Activated naive CD4-positive, alpha-beta T cell treated with anti-CD3 and anti-CD28 coated beads, Interleukin-2, amount 50 U/mL, for 72 hours (primary cell): Measurements from ENCODE around the gene TMEM131L. TPM values are rescaled to one million over a fixed set of nuclear protein-coding genes. Genes with fewer than 3 reads are reported as not detected.
"Not testable (repeated sequence)": the region's sequence is repeated elsewhere in the genome, so short reads cannot be mapped to it uniquely, and the experiment has no call there.

Source experiments
- ATAC-seq, 2 donors: fragments of 150-1000 bp; cut with Tn5 transposase; 2 replicates each; pipeline ENCODE4 v1.10.0; 2021; ENCODE audit warnings: mild to moderate bottlenecking in 2 of 2, moderate library complexity in 2 of 2
- DNase-seq, 2 donors: peaks; one replicate each; pipeline ENCODE4 v3.0.0; 2021 to 2022; ENCODE audit warnings: low spot score in 2 of 2
- H3K27ac Mint-ChIP-seq, 2 donors: one replicate each; pipeline ENCODE4 v1.8.0; 2022; ENCODE audit warnings: mild to moderate bottlenecking in 2 of 2, mixed read lengths in 2 of 2
- H3K36me3 Mint-ChIP-seq, 2 donors: one replicate each; pipeline ENCODE4 v1.8.0; 2022; ENCODE audit warnings: mixed read lengths in 2 of 2
- H3K9me3 Mint-ChIP-seq, 2 donors: one replicate each; pipeline ENCODE4 v1.8.0; 2022; ENCODE audit warnings: mixed read lengths in 2 of 2
- total RNA-seq, 2 donors: library from RNA; stranded (reverse); gene quantifications; one replicate each; pipeline ENCODE4 v1.2.3, GENCODE V29; 2022

TMEM131L gene
- total RNA-seq, 2 donors from 2014 or later = 44.8 to 47.7 TPM

DNA sequence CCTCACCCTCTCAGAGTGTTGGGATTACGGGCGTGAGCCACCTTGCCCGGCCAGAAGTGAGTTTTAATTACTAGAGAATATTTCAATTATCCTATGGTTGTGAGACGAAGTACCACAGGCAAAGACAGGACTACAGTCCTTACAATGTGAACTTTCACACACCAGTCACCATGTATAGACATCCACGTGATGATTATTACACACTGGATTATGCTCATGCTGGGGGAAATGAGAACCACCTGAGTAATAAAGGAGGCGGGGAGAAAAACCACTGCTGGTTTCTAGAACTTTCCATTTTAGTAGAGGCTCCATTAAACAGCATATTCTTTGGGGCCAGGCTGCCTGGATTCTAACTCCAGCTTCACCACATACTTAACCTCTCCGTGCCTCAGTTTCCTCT, 175.4 kb downstream of the TMEM131L start:
- DNase-seq (no peak), ATAC-seq (peak in 1 of 2 donors; percentile 58)
- Mint-ChIP-seq H3K9me3 (no peaks in the 10 kb centered on the region), H3K36me3 (peaks cover 0 to 1% of the 10 kb centered on the region in 2 donors), H3K27ac (no peak overlapping the region)

DNA sequence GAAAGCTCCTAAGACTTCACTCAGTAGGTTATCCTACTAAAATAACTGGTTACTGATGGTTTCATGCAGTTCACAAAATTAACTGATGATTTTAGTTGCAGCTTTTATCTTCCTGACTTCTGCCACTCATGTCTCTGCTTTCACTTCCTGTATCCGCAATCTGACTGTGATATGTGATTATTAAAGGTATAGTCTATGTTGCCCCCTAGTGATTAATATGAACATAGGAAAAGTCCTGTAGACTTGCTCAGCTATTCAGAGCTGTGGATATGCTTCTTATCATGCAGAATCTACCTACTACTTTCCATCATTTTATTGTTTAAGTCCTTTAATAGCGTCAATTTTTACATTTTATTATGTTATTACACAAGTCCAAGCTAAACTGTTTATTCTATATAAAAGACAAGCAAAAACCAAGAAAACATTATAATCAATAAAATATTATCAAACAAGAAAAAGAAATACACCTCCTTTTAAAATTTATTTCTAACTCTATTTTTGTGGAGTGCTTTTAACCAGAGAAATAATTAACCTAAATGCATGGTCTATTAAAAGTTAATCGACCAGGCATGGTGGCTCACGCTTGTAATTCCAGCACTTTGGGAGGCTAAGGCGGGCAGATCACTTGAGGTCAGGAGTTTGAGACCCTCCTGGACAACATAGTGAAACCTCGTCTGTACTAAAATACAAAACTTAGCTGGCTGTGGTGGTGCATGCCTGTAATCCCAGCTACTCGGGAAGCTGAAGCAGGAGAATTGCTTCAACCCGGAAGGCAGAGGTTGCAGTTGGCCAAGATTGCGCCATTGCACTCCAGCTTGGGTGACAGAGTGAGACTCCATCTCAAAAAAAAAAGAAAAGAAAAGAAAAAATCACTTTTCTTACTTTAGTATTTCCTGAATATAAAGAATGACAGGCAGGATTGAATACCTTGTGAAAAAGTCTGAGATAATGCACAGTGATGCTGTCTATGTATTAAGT, 177.5 kb downstream of the TMEM131L start:
- no peak for DNase-seq
- ATAC-seq = peak; percentile 76 to 90
- H3K27ac Mint-ChIP-seq = no peak overlapping the region
- H3K36me3 Mint-ChIP-seq = no peaks in the 10 kb centered on the region
- H3K9me3 Mint-ChIP-seq = no peaks in the 10 kb centered on the region

DNA sequence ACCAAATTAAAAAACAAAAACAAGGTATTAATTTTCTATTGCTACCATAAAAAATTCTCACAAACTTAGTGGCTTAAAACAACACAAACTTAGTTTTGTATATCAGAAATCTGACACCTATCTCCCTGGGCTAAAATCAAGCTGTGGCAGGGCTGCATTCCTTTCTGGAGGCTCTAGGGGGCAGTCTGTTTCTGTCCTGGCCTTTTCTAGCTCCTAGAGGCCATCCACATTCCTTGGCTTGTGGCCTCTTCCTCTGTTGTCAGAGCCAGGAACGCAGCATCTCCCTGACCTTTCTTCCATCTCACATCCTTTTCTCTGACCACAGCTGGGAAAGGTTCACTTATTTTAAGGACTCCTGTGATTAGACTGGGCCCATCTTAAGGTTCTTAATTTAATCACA, 179.0 kb downstream of the TMEM131L start:
- H3K9me3 Mint-ChIP-seq = no peaks in the 10 kb centered on the region
- ATAC-seq (no peak), DNase-seq (no peak)
- H3K27ac Mint-ChIP-seq = no peak overlapping the region
- no peaks in the 10 kb centered on the region for H3K36me3 Mint-ChIP-seq

DNA sequence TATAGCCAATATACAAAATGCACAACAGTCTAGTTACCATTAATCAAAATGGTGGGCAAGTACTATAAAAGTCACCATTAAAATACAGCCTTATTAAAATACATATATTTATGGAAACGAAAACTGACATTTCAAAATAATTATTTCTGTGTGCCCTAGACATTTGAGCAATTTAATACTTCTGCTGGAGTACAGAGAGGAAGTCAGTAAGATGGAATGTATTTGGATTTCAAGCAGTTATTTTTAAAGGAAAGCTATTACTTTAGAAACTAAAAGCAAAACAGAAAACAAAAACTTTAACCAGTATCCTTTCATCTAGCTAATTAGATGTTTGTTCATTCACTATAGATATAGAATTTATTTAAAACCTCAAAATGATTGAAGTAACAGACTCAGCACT, 180.1 kb downstream of the TMEM131L start:
- Mint-ChIP-seq H3K36me3 (no peaks in the 10 kb centered on the region), H3K27ac (no peak overlapping the region), H3K9me3 (peaks cover 0 to 1% of the 10 kb centered on the region in 2 donors)
- no peak for ATAC-seq
- no peak for DNase-seq

DNA sequence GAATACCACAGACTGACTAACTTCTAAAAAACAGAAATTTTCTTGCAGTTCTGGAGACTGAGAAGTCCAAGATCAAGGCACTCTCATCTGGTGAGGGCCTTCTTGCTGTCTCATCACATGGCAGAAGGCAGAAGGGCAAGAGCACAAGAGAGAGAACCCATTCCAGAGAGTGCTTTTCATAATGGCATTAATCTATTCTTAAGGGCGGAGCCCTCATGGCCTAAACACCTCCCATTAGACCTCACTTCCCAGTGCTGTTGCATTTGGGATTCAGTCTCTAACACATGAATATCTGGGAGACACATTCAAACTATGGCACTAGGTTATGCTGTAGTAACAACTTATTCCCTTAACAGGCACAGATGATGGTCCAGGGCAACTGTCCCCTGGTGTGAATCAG, 180.8 kb downstream of the TMEM131L start:
- H3K9me3 Mint-ChIP-seq = peaks cover 0 to 3% of the 10 kb centered on the region in 2 donors
- no peaks in the 10 kb centered on the region for H3K36me3 Mint-ChIP-seq
- no peak overlapping the region for H3K27ac Mint-ChIP-seq
- DNase-seq (no peak), ATAC-seq (no peak)

DNA sequence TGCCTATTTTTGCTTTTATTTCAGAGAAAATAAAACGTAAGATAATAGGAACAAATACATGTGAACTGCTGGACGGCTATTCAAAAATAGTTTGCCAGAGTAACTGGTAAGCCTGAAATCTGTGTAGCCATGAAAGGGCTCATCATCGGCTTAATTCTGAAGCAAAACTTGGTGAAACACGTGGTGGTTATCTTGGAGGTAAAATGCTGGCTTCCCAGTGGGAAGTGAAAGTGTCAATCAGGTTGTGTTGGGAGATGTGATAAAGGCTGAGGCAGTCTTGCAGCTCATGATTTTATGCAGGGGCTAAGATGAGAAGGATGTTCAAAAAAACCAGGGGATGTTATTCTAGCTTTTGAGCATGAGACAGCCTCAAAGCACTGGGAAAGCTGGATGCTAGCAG, 181.8 kb downstream of the TMEM131L start:
- Mint-ChIP-seq H3K9me3 (peaks cover 0 to 3% of the 10 kb centered on the region in 2 donors), H3K27ac (no peak overlapping the region), H3K36me3 (no peaks in the 10 kb centered on the region)
- DNase-seq = no peak
- ATAC-seq = no peak

DNA sequence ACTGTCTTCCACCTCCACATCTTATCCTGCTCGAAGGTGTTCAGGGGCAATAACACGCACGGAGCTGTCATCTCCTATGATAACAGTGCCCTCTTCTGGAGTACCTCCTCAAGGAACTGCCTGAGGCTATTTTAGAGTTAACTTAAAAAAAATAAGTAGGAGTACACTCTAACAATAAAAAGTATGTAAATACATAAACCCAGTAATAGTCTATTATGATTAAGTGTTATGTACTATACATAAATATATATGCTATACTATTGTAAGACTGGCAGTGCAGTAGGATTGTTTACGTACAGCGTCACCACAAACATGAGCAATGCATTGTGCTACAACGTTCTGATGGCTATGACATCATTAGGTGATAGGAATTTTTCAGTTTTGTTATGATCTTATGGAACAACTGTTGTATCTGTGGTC, 183.4 kb downstream of the TMEM131L start:
- no peaks in the 10 kb centered on the region for H3K36me3 Mint-ChIP-seq
- DNase-seq (no peak), ATAC-seq (peak in 1 of 2 donors; percentile 68)
- H3K27ac Mint-ChIP-seq = no peak overlapping the region
- peaks cover 0 to 3% of the 10 kb centered on the region in 2 donors for H3K9me3 Mint-ChIP-seq

DNA sequence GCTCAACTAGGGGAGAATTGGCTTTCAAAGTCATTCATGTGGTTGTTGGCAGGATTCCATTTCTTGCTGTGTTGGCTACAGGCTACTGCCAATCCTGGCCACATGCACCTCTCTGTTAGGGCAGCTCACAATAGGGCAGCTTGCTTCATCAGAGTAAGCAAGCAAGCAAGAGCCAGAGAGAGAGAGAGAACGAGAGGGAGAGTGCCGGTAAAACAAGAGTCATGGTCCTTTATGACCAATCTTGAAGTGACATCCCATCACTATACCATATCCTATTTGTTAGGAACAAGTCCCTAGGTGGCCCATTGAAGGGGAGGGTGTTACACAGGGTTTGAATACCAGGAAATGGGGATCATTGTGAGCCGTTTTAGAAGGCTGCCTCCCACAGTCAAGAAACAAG, 185.0 kb downstream of the TMEM131L start:
- Mint-ChIP-seq H3K36me3 (no peaks in the 10 kb centered on the region), H3K9me3 (peaks cover 0 to 3% of the 10 kb centered on the region in 2 donors), H3K27ac (peak overlapping the region; percentile 69 to 84)
- peak; percentile 15 to 39 for ATAC-seq
- no peak for DNase-seq

DNA sequence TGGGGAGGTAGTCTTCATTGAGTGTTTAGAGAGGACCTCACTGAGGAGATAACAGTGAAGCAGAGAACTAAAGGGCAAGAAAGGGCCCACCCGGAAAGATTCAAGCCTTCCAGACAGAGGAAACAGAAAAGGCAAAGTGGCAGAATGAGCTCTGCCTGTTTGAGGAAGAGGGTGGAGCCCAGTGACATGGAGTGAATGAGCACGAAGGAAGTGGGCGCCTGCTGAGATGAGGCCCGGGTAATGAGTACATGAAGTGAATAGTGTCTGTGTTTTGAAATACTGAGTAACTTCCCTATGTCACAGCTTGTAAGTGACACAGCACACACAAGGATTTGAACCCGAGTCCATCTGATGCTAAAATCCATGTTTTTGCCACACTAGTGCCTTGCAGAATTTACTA, 185.4 kb downstream of the TMEM131L start:
- ATAC-seq (peak; percentile 76 to 91), DNase-seq (peak in 1 of 2 donors; percentile 50)
- no peaks in the 10 kb centered on the region for H3K36me3 Mint-ChIP-seq

DNA sequence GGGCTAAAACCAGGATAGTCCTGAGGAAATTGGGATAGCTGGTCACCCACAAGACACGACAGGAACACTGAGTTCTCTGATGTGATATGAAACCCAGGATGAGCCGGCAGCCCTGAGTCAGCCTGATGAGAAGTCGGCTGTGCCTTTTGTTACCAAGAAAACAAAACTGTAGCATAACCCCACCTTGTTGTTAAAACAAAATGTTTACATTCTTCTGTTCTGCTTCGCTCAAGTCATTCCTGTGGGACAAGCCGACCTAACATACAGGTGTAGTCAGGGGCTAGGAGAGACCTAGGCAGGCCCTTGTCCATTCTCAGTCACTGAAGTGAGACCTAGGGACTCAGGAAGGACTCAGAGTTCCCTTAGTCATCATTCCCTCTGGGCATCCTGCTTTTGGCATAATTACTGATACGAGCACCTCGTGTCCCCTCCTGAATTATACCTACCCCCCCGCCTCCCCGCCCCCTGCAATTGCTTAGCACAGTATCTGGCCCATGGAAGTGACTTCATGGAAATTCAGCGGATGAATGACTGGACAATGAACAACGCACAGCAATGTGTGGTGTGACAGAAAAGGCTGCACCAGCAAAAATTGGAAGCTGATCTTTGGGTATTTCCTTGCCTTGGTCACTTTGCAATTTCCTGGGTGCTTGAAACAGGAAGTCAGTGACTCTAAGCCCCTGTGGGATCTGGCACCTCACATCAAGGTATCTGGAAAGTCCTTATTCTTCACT, 186.1 kb downstream of the TMEM131L start:
- DNase-seq (no peak), ATAC-seq (peak; percentile 32 to 56)
- Mint-ChIP-seq H3K9me3 (peaks cover 0 to 3% of the 10 kb centered on the region in 2 donors), H3K36me3 (no peaks in the 10 kb centered on the region), H3K27ac (peak overlapping the region; percentile 39 to 84)

More for the DNA sequence above, 185.4 kb downstream of the TMEM131L start:
- Mint-ChIP-seq H3K9me3 (peaks cover 0 to 3% of the 10 kb centered on the region in 2 donors), H3K27ac (peak overlapping the region; percentile 69 to 84)

DNA sequence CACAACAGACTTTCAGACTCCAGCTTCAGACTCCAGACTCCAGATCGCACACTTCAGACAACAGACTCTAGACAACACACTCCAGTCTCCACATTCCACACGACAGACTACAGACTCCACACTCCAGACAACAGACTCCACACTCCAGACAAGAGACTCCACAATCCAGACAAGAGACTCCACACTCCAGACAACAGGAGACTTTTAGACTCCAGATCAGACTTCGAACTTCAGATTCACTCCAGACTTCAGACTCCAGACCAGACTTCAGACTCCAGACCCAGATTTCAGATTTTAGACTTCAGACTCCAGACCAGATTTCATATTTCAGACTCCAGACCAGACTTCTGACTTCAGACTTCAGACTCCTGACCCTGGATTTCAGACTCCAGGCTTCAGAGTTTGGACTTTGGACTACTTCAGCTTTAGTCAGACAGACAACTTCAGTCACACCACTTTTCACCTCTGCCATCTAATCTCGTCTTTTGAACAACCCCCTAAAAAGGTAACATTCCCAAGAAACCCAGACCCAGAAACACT, 188.9 kb downstream of the TMEM131L start:
- Mint-ChIP-seq H3K9me3 (peaks cover 0 to 3% of the 10 kb centered on the region in 2 donors), H3K36me3 (no peaks in the 10 kb centered on the region), H3K27ac (no peak overlapping the region)
- ATAC-seq (no peak), DNase-seq (no peak)

DNA sequence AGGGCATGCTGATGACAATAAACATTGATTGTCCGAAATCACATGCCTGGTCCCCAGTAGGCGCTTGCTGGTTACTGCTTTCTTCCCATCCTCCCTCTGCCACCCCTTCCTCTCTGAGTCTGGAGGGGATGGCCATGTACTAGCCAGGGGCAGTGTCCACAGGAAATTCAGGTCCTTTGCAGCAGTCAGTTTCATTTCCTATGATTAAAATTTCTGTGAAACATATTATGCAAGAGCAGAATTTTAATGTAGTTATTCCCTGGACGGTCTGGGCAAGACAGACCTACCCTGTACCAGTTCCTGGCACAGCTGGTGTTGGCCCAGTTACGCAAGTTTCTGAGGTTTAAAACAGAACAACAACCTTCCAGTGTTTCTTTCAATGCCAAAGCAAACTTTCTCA, 189.8 kb downstream of the TMEM131L start:
- DNase-seq (no peak), ATAC-seq (no peak)
- Mint-ChIP-seq H3K27ac (no peak overlapping the region), H3K36me3 (no peaks in the 10 kb centered on the region), H3K9me3 (peaks cover 0 to 3% of the 10 kb centered on the region in 2 donors)

DNA sequence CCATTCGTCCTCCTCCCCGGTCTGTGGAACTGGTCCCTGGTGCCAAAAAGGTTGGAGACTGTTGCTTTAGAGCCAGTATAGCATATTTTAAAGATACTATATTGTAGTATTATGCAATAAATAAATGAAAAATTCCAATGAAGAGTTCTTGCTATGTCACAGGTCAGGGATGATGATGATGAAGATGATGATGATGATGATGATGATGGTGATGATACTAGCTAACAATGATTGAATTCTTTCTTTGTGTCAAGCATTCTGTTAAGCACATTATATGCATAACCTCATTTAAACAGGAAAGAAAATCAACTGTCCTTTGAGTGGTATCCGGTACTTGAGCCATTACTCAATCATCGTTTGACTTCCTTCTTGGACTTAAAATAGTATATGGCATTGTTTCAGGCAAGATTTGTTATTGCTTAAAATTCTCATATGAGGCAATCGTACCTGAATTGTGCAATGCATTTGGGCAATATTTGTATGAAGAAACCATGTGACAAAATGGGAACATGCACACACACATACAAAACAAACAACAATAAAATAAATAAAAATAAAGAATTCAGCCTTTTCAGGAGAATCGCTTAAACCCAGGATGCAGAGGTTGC, 195.2 kb downstream of the TMEM131L start:
- Mint-ChIP-seq H3K36me3 (peaks cover 0 to 6% of the 10 kb centered on the region in 2 donors), H3K27ac (no peak overlapping the region), H3K9me3 (peaks cover 11 to 16% of the 10 kb centered on the region in 2 donors)
- no peak for DNase-seq
- no peak for ATAC-seq

DNA sequence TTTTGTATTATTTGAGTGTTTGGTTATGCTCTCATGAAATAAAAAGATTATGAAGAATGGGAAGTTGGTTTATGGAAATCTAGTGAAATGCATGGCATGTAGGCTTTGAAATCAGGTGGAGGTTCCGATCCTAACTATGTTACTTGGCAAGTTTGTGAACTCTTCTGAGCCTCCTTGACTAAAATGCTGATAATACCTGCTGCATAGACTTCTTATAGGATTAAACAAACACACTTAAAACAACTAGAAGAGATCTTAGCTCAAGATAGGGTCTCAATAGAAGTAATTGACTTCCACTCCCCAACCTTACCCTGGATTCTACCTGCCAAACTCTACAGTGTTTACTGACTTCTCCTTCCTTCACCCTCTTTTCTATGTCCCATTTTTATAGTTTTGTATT, 195.7 kb downstream of the TMEM131L start:
- Mint-ChIP-seq H3K36me3 (peaks cover 0 to 6% of the 10 kb centered on the region in 2 donors), H3K9me3 (peaks cover 11 to 16% of the 10 kb centered on the region in 2 donors), H3K27ac (no peak overlapping the region)
- DNase-seq = no peak
- no peak for ATAC-seq

DNA sequence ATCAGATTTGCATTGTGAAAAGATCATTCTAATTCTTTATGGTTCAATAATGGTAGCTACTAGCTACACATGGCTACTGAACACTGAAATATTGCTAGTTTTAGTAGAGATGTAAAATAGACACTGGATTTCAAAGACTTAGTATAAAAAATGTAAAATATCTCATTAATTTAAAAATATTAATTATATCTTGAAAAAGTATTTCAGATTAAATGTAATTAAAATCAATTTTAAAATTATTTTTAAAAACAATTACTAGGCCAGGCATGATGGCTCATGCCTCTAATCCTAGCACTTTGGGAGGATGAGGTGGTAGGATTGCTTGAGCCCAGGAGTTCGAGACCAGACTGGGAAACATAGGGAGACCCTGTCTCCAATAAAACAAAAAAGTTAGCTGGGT, 197.5 kb downstream of the TMEM131L start:
- ATAC-seq (no peak), DNase-seq (no peak)
- Mint-ChIP-seq H3K9me3 (peaks cover 11 to 16% of the 10 kb centered on the region in 2 donors), H3K27ac (no peak overlapping the region), H3K36me3 (peaks cover 0 to 6% of the 10 kb centered on the region in 2 donors)

DNA sequence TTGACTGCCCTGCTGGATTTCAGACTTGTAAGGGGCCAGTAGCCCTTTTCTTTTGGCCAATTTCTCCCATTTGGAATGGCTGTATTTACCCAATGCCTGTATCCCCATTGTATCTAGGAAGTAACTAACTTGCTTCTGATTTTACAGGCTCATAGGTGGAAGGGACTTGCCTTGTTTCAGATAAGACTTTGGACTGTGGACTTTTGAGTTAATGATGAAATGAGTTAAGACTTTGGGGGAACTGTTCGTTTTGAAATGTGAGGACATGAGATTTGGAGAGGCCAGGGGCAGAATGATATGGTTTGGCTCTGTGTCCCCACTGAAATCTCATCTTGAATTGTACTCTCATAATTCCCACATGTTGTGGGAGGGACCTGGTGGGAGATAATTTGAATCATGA, 200.3 kb downstream of the TMEM131L start:
- H3K36me3 Mint-ChIP-seq, H3K27ac Mint-ChIP-seq, DNase-seq, ATAC-seq: not testable (repeated sequence)
- peaks cover 11 to 16% of the 10 kb centered on the region in 2 donors for H3K9me3 Mint-ChIP-seq
